C4-2B (cell line): Measurements from ENCODE around the gene NR2F1.

ENCODE experiments used
- ZFX ChIP-seq: fragments of 450-650 bp; IDR thresholded peaks from 2 replicates; pipeline ENCODE4 v1.6.1; 2017
- TF ChIP-seq, protein P1 (sequence below): fragments of 450-650 bp; conservative IDR thresholded peaks from 2 replicates; pipeline ENCODE4 v1.5.1; 2017; ENCODE audit warnings: mild to moderate bottlenecking

DNA sequence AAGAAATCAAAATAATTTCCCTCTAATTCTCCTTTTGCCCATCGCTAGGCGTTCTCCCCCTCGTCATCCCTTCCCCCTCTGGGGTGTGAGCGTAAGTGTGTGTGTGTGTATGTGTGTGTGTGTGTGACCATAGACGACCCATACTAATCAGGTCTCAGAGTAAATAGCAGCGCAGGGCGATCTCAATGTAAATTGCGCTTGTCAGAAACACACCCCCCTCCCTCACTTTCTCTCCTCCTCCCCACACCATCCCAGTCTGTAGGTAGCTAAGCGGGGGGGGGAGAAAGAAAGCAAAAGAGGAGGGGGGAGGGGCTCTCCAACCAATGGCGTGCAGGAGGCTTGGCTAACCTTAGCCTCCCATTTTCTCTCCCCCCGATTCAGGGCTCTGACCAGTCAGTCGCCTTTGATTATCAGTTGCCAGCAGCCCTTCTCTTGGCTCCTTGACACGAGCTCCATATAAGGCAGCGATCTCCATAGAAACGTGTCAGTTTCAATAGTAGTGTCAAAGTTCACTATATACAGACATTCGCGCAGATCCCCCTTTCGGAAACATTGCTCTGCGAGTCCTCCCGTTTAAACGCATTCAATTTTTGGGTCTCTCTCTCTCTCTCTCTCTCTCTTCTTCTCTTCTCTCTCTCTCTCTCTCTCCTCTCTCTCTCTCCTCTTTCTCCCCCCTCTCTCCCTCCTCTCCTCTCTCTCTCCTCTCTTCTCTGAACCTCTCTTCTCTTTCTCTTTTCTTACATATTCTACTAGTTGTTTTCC is at the start of gene NR2F1:
- TF ChIP-seq, protein P1, sequence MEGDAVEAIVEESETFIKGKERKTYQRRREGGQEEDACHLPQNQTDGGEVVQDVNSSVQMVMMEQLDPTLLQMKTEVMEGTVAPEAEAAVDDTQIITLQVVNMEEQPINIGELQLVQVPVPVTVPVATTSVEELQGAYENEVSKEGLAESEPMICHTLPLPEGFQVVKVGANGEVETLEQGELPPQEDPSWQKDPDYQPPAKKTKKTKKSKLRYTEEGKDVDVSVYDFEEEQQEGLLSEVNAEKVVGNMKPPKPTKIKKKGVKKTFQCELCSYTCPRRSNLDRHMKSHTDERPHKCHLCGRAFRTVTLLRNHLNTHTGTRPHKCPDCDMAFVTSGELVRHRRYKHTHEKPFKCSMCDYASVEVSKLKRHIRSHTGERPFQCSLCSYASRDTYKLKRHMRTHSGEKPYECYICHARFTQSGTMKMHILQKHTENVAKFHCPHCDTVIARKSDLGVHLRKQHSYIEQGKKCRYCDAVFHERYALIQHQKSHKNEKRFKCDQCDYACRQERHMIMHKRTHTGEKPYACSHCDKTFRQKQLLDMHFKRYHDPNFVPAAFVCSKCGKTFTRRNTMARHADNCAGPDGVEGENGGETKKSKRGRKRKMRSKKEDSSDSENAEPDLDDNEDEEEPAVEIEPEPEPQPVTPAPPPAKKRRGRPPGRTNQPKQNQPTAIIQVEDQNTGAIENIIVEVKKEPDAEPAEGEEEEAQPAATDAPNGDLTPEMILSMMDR = no peak
- TF ChIP-seq ZFX = no peak
